Sigmoid colon (tissue), 7 donors: Measurements from ENCODE around the gene C12orf60. TPM values are rescaled to one million over a fixed set of nuclear protein-coding genes. Genes with fewer than 3 reads are reported as not detected.

Experiments used
- DNase-seq: peaks from one replicate; pipeline ENCODE4 v3.0.0-alpha.2; 2019
- H3K27ac ChIP-seq, 4 donors: fragments of 200-600 bp; sonication (generic); one replicate each; pipeline ENCODE4 v1.5.1; 2016 to 2019; ENCODE audit warnings: mild to moderate bottlenecking in 1 of 4
- H3K27me3 ChIP-seq, 3 donors: fragments of 200-600 bp; sonication (generic); one replicate each; pipeline ENCODE4 v1.5.1; 2019; ENCODE audit warnings: mild to moderate bottlenecking in 1 of 3
- H3K36me3 ChIP-seq, 4 donors: fragments of 200-600 bp; sonication (generic); one replicate each; pipeline ENCODE4 v1.5.1; 2016 to 2019
- H3K4me1 ChIP-seq, 4 donors: fragments of 200-600 bp; sonication (generic); one replicate each; pipeline ENCODE4 v1.5.1; 2017 to 2019
- H3K4me3 ChIP-seq, 4 donors: fragments of 200-600 bp; sonication (generic); one replicate each; pipeline ENCODE4 v1.5.1; 2017 to 2019; ENCODE audit warnings: mild to moderate bottlenecking in 2 of 4, moderate library complexity in 1 of 4
- H3K9me3 ChIP-seq, 4 donors: fragments of 200-600 bp in 3 of 4; sonication (generic) in 3 of 4; one replicate each; pipeline versions ENCODE4 v1.5.1 to v1.6.1; 2013 to 2019
- EP300 ChIP-seq, 4 donors: sonication (generic); formaldehyde crosslinking; IDR thresholded peaks; one replicate each; pipeline ENCODE4 v1.6.1; 2017; ENCODE audit warnings: antibody characterized with exemption in 4 of 4
- POLR2A ChIP-seq, 2 donors: fragments of 450-650 bp; IDR thresholded peaks; one replicate each; pipeline ENCODE4 v1.6.1; 2016; ENCODE audit warnings: antibody characterized with exemption in 2 of 2, mild to moderate bottlenecking in 2 of 2, moderate library complexity in 2 of 2
- POLR2AphosphoS5 ChIP-seq, 4 donors: sonication (generic); formaldehyde crosslinking; IDR thresholded peaks; one replicate each; pipeline ENCODE4 v1.6.1; 2017; ENCODE audit warnings: antibody characterized with exemption in 4 of 4
- WGBS, 2 donors: extraction: QIAGEN DNeasy Blood & Tissue Kit; methylation state at CpG; one replicate each; pipeline ENCODE4 v1.1.7; 2013; 5-methylcytosine and 5-hydroxymethylcytosine counted together
- intact Hi-C: fragments of 100-400 bp; cut with DNase I; formaldehyde crosslinking; loops from one replicate; pipeline ENCODE4 v1.15.1; 2023
- polyA plus RNA-seq, 3 donors: library from polyadenylated mRNA; stranded (reverse); fragments of 200-250 nt; gene quantifications; one replicate each; pipeline ENCODE4 v1.2.3, GENCODE V29; 2013
- total RNA-seq, 4 donors: library from RNA; depleted of rRNA; stranded (reverse); fragments of >200 nt; gene quantifications; one replicate each; pipeline ENCODE4 v1.1.0, GENCODE V29; 2016
- TF ChIP-seq, protein P1 (sequence below), 4 experiments: fragments of 450-650 bp in 3 of 4; fragments of 200-600 bp in 1 of 4; IDR thresholded peaks; one replicate each; pipeline ENCODE4 v1.5.1; 2016 to 2019; ENCODE audit warnings: antibody characterized with exemption in 4 of 4, mild to moderate bottlenecking in 3 of 4, moderate library complexity in 2 of 4
- donor health status: healthy with polysubstance abuse.
- donor health status: Bipolar disorder and iron deficiency.
- donor health status: healthy.

Gene C12orf60
- total and polyA plus RNA-seq, 7 donors = 0.60 to 2.0 (median 0.90) TPM; not detected in 1

GRCh38 chr12:14774074-14774905, 29.2 kb upstream of the C12orf60 start:
- WGBS, 2 donors = 1% methylated on average over 67 of the region's 67 CpGs
- no peaks in the 10 kb centered on the region for H3K36me3 ChIP-seq
- H3K27ac ChIP-seq = peak overlapping the region; percentile 91 to 98 (median 93)
- no peaks in the 10 kb centered on the region for H3K9me3 ChIP-seq
- TF ChIP-seq POLR2A (IDR thresholded peaks at IDR 0.05) (peak; percentile 97 to 99), EP300 (IDR thresholded peaks at IDR 0.05) (no peak), POLR2AphosphoS5 (IDR thresholded peaks at IDR 0.05) (peak; percentile 99 to 100 (median 100))
- TF ChIP-seq, protein P1, sequence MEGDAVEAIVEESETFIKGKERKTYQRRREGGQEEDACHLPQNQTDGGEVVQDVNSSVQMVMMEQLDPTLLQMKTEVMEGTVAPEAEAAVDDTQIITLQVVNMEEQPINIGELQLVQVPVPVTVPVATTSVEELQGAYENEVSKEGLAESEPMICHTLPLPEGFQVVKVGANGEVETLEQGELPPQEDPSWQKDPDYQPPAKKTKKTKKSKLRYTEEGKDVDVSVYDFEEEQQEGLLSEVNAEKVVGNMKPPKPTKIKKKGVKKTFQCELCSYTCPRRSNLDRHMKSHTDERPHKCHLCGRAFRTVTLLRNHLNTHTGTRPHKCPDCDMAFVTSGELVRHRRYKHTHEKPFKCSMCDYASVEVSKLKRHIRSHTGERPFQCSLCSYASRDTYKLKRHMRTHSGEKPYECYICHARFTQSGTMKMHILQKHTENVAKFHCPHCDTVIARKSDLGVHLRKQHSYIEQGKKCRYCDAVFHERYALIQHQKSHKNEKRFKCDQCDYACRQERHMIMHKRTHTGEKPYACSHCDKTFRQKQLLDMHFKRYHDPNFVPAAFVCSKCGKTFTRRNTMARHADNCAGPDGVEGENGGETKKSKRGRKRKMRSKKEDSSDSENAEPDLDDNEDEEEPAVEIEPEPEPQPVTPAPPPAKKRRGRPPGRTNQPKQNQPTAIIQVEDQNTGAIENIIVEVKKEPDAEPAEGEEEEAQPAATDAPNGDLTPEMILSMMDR (IDR thresholded peaks at IDR 0.05) = peak in 1 of 4 experiments; percentile 20
- peak overlapping the region; percentile 55 to 86 (median 71) for H3K4me3 ChIP-seq
- DNase-seq = peak; percentile 99
- H3K4me1 ChIP-seq = peaks cover 0 to 29% (median 18%) of the 10 kb centered on the region in 4 donors
- intact Hi-C loops = loop anchor here (2.0 to 10.0 kb wide), 6 partner anchors 29 to 1841 kb away; partner anchors contain the start of genes ATF7IP, C12orf60, STRAP and WBP11
- no peaks in the 10 kb centered on the region for H3K27me3 ChIP-seq

GRCh38 chr12:14774906-14775635, 28.4 kb upstream of the C12orf60 start:
- DNase-seq = peak; percentile 83
- TF ChIP-seq, protein P1 (IDR thresholded peaks at IDR 0.05) = no peak
- TF ChIP-seq POLR2A (IDR thresholded peaks at IDR 0.05) (no peak), POLR2AphosphoS5 (IDR thresholded peaks at IDR 0.05) (peak in 3 of 4 donors; percentile 7 to 38 (median 29))
- Histone ChIP-seq H3K27ac (peak overlapping the region; percentile 91 to 98 (median 93)), H3K4me3 (peak overlapping the region; percentile 55 to 86 (median 71)), H3K27me3 (no peaks in the 10 kb centered on the region), H3K9me3 (no peaks in the 10 kb centered on the region), H3K4me1 (peaks cover 0 to 25% (median 16%) of the 10 kb centered on the region in 4 donors), H3K36me3 (no peaks in the 10 kb centered on the region)
- WGBS, 2 donors = 1 to 3% methylated on average over 34 of the region's 34 CpGs
- intact Hi-C loops = loop anchor here (2.0 to 10.0 kb wide), 6 partner anchors 28 to 1840 kb away; partner anchors contain the start of genes ATF7IP, C12orf60, STRAP and WBP11

DNA sequence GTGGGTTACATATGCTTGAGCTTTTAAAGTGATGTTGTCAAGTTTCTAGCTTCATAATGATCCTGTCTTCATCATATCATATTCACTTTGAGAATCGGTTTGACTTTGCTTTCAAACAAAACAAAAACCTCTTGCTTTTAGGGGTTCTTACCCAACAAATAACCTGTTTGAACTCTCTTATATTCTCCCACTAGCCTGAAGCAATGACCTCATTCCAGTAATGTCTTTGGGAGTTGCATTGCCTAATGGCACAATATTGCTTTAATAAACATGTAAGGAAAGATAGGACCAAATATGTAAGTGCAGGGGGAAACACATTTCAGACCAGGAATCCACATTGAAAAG, 27.9 kb upstream of the C12orf60 start:
- H3K27ac ChIP-seq = peak overlapping the region; percentile 91 to 98 (median 93)
- H3K27me3 ChIP-seq = no peaks in the 10 kb centered on the region
- intact Hi-C loops = loop anchor here (2.0 to 10.0 kb wide), 3 partner anchors 27 to 1839 kb away; partner anchors contain the start of genes C12orf60 and WBP11
- peak overlapping the region; percentile 55 to 86 (median 71) for H3K4me3 ChIP-seq
- H3K36me3 ChIP-seq = no peaks in the 10 kb centered on the region
- WGBS, 2 donors = 13 to 36% methylated on average over 1 of the region's 1 CpG
- H3K9me3 ChIP-seq = no peaks in the 10 kb centered on the region
- no peak for TF ChIP-seq EP300 (IDR thresholded peaks at IDR 0.05)
- H3K4me1 ChIP-seq = peaks cover 0 to 25% (median 16%) of the 10 kb centered on the region in 4 donors
- DNase-seq = no peak

- no peaks in the 10 kb centered on the region for H3K36me3 ChIP-seq
- peak overlapping the region; percentile 91 to 98 (median 93) for H3K27ac ChIP-seq
- DNase-seq = no peak
- TF ChIP-seq POLR2A (IDR thresholded peaks at IDR 0.05) (no peak), POLR2AphosphoS5 (IDR thresholded peaks at IDR 0.05) (no peak), EP300 (IDR thresholded peaks at IDR 0.05) (no peak)
- TF ChIP-seq, protein P1 (IDR thresholded peaks at IDR 0.05) = peak in 1 of 4 experiments; percentile 7
- intact Hi-C loops = loop anchor here (10.0 kb wide), 2 partner anchors 522 to 1838 kb away; no protein-coding TSS in a partner anchor
- H3K9me3 ChIP-seq = no peaks in the 10 kb centered on the region
- peak overlapping the region in 1 of 4 donors; percentile 72 for H3K4me3 ChIP-seq
- H3K27me3 ChIP-seq = no peaks in the 10 kb centered on the region
- WGBS, 2 donors = 19 to 73% methylated on average over 5 of the region's 5 CpGs
- H3K4me1 ChIP-seq = peaks cover 0 to 22% (median 15%) of the 10 kb centered on the region in 4 donors
Observed at GRCh38 chr12:14776236-14776961, 27.1 kb upstream of the C12orf60 start.
